GM19099 (cell line): ENCODE results near the gene STX1B.
A peak's percentile ranks its signal among the peaks of the same experiment; 100 is the strongest.

Source experiments
- POLR2A ChIP-seq: IDR thresholded peaks from 3 replicates; pipeline ENCODE4 v1.6.1; 2011; ENCODE audit warnings: low read depth; ENCODE audit not compliant: insufficient read length; ENCODE audit errors: extremely low read depth

Gene STX1B

GRCh38 chr16:30977502-30977901 is 32.9 kb downstream of the STX1B start:
- TF ChIP-seq POLR2A = no peak

GRCh38 chr16:30976486-30976885 is 34.0 kb downstream of the STX1B start:
- TF ChIP-seq POLR2A = no peak

- TF ChIP-seq POLR2A = no peak
Measured at GRCh38 chr16:30974348-30974747, 36.1 kb downstream of the STX1B start.

GRCh38 chr16:30972872-30973271 is 37.6 kb downstream of the STX1B start:
- no peak for TF ChIP-seq POLR2A

GRCh38 chr16:30971298-30971697 is 39.1 kb downstream of the STX1B start:
- TF ChIP-seq POLR2A = no peak

- no peak for TF ChIP-seq POLR2A
Measured at GRCh38 chr16:30969246-30969842, 41.1 kb downstream of the STX1B start.

GRCh38 chr16:30967795-30968194 is 42.6 kb downstream of the STX1B start:
- no peak for TF ChIP-seq POLR2A

- TF ChIP-seq POLR2A = no peak
Measured at GRCh38 chr16:30966033-30966619, 44.3 kb downstream of the STX1B start.

GRCh38 chr16:30965436-30965835 is 45.0 kb downstream of the STX1B start:
- TF ChIP-seq POLR2A = no peak

GRCh38 chr16:30964574-30965226 is 45.7 kb downstream of the STX1B start:
- no peak for TF ChIP-seq POLR2A

GRCh38 chr16:30963925-30964511 is 46.4 kb downstream of the STX1B start:
- TF ChIP-seq POLR2A = no peak

GRCh38 chr16:30961384-30961783 is 49.1 kb downstream of the STX1B start:
- TF ChIP-seq POLR2A = no peak

GRCh38 chr16:30958175-30959079 is 52.0 kb downstream of the STX1B start:
- TF ChIP-seq POLR2A = no peak

GRCh38 chr16:30957456-30958174 is 52.8 kb downstream of the STX1B start, which contains the start of gene SETD1A:
Gene SETD1A, plus strand, starts transcription at chr16:30957754. Its CDS starts 978 bp downstream, at chr16:30958732.
- peak; percentile 63 for TF ChIP-seq POLR2A

- no peak for TF ChIP-seq POLR2A
Measured at GRCh38 chr16:30956601-30957455, 53.6 kb downstream of the STX1B start.
